WTC11 (cell line): ENCODE results near the gene CALHM4. TPM values are rescaled to one million over a fixed set of nuclear protein-coding genes. Genes with fewer than 3 reads are reported as not detected.

Source experiments
- ATAC-seq: fragments of 200-7000 bp; cut with Tn5 transposase; 2 replicates; pipeline ENCODE4 v1.10.0; 2021; ENCODE audit warnings: mild to moderate bottlenecking, moderate library complexity
- CTCF ChIA-PET: fragments of 300-600 bp; sonication (Branson Sonifier 250); formaldehyde crosslinking; loops from one replicate; lab custom pipeline; 2021; ENCODE audit warnings: antibody characterized with exemption; lab: Charles Lee
- POLR2A ChIA-PET: fragments of 350-600 bp; sonication (Branson Sonifier 250); formaldehyde crosslinking; loops from one replicate; lab custom pipeline; 2021; ENCODE audit warnings: antibody characterized with exemption; lab: Charles Lee
- DNase-seq: peaks from one replicate; pipeline ENCODE4 v3.0.0; 2021; ENCODE audit warnings: low spot score
- H3K27ac Mint-ChIP-seq: 2 replicates; pipeline ENCODE4 v1.8.0; 2021; ENCODE audit warnings: mixed read lengths
- H3K27me3 Mint-ChIP-seq: 2 replicates; pipeline ENCODE4 v1.8.0; 2021; ENCODE audit warnings: low read depth, mild to moderate bottlenecking, moderate library complexity, mixed read lengths
- H3K36me3 Mint-ChIP-seq: 2 replicates; pipeline ENCODE4 v1.8.0; 2021; ENCODE audit warnings: mixed read lengths
- H3K4me1 Mint-ChIP-seq: 2 replicates; pipeline ENCODE4 v1.8.0; 2022; ENCODE audit warnings: mixed read lengths
- H3K4me3 Mint-ChIP-seq: 2 replicates; pipeline ENCODE4 v1.8.0; 2021; ENCODE audit warnings: mild to moderate bottlenecking, moderate library complexity, mixed read lengths
- H3K9me3 Mint-ChIP-seq: 2 replicates; pipeline ENCODE4 v1.8.0; 2021; ENCODE audit warnings: mixed read lengths
- FOXK1 ChIP-seq: sonication (generic); formaldehyde crosslinking; IDR thresholded peaks from 2 replicates; pipeline ENCODE4 v1.8.0; 2022; ENCODE audit warnings: mild to moderate bottlenecking, moderate library complexity, missing genetic modification reagents
- FOXP1 ChIP-seq: sonication (generic); formaldehyde crosslinking; IDR thresholded peaks from 2 replicates; pipeline ENCODE4 v1.8.0; 2022; ENCODE audit warnings: missing genetic modification reagents, mild to moderate bottlenecking, moderate library complexity, borderline replicate concordance
- FOXP4 ChIP-seq: sonication (generic); formaldehyde crosslinking; IDR thresholded peaks from 2 replicates; pipeline ENCODE4 v1.8.0; 2022; ENCODE audit warnings: mild to moderate bottlenecking, missing genetic modification reagents
- IRF2 ChIP-seq: sonication (generic); formaldehyde crosslinking; IDR thresholded peaks from 2 replicates; pipeline ENCODE4 v1.8.0; 2022; ENCODE audit warnings: low read depth, missing genetic modification reagents, borderline replicate concordance
- MLX ChIP-seq: sonication (generic); formaldehyde crosslinking; IDR thresholded peaks from 2 replicates; pipeline ENCODE4 v1.8.1; 2023; ENCODE audit warnings: mild to moderate bottlenecking, missing genetic modification reagents, moderate library complexity
- MXD4 ChIP-seq: fragments of 250-450 bp; sonication (Bioruptor Pico); IDR thresholded peaks from 2 replicates; pipeline ENCODE4 v1.8.0; 2021; ENCODE audit warnings: mild to moderate bottlenecking, moderate library complexity, borderline replicate concordance
- MYBL2 ChIP-seq: sonication (generic); formaldehyde crosslinking; IDR thresholded peaks from 2 replicates; pipeline ENCODE4 v1.8.1; 2023; ENCODE audit warnings: mild to moderate bottlenecking, moderate library complexity, missing genetic modification reagents
- NFE2L1 ChIP-seq: sonication (generic); formaldehyde crosslinking; IDR thresholded peaks from 2 replicates; pipeline ENCODE4 v1.8.1; 2023; ENCODE audit warnings: missing genetic modification reagents
- NFYB ChIP-seq: sonication (generic); formaldehyde crosslinking; conservative IDR thresholded peaks from 2 replicates; pipeline ENCODE4 v1.8.0; 2022; ENCODE audit warnings: low read depth, missing genetic modification reagents
- NR3C1 ChIP-seq: sonication (generic); formaldehyde crosslinking; conservative IDR thresholded peaks from 2 replicates; pipeline ENCODE4 v1.8.1; 2023; ENCODE audit warnings: low read depth, mild to moderate bottlenecking, missing genetic modification reagents
- TEAD1 ChIP-seq: sonication (generic); formaldehyde crosslinking; IDR thresholded peaks from 2 replicates; pipeline ENCODE4 v1.8.0; 2022; ENCODE audit warnings: mild to moderate bottlenecking, missing genetic modification reagents
- ZBTB21 ChIP-seq: sonication (generic); formaldehyde crosslinking; IDR thresholded peaks from 2 replicates; pipeline ENCODE4 v1.8.1; 2023; ENCODE audit warnings: mild to moderate bottlenecking, missing genetic modification reagents, borderline replicate concordance
- ZNF121 ChIP-seq: sonication (generic); formaldehyde crosslinking; IDR thresholded peaks from 2 replicates; pipeline ENCODE4 v1.8.0; 2023; ENCODE audit warnings: missing genetic modification reagents
- ZNF138 ChIP-seq: sonication (generic); formaldehyde crosslinking; conservative IDR thresholded peaks from 2 replicates; pipeline ENCODE4 v1.8.1; 2022; ENCODE audit warnings: mild to moderate bottlenecking, moderate library complexity, missing genetic modification reagents
- total RNA-seq: library from RNA; stranded (reverse); gene quantifications from 3 replicates; pipeline ENCODE4 v1.2.3, GENCODE V29; 2021
- TF ChIP-seq, protein P1 (sequence below): fragments of 200-600 bp; IDR thresholded peaks from 2 replicates; pipeline ENCODE4 v1.8.0; 2022; ENCODE audit warnings: antibody characterized with exemption
- TF ChIP-seq, protein P2 (sequence below): sonication (generic); formaldehyde crosslinking; IDR thresholded peaks from 2 replicates; pipeline ENCODE4 v1.8.0; 2022; ENCODE audit warnings: missing genetic modification reagents
- TF ChIP-seq, protein P3 (sequence below): sonication (generic); formaldehyde crosslinking; IDR thresholded peaks from 2 replicates; pipeline ENCODE4 v1.8.0; 2023; ENCODE audit warnings: missing genetic modification reagents

CALHM4 gene
- total RNA-seq, 1 experiment from 2014 or later = not detected

DNA sequence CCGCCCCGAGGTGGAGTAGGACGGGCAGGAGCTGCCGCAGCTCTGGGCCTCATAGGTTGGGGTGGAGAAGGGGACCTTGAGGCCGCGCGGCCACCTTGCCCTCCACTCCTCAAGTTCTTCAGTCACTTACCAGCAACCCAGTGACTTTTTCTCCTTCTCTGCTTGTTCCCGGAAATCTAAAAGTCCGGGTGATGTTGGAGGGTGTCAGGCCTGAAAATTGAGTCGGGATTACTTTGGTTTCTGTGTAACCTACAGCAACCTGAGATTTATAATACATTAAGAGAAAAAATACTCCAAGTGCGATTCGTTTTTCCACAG lies 18.1 kb downstream of the CALHM4 start (continued):
- TF ChIP-seq, protein P1, sequence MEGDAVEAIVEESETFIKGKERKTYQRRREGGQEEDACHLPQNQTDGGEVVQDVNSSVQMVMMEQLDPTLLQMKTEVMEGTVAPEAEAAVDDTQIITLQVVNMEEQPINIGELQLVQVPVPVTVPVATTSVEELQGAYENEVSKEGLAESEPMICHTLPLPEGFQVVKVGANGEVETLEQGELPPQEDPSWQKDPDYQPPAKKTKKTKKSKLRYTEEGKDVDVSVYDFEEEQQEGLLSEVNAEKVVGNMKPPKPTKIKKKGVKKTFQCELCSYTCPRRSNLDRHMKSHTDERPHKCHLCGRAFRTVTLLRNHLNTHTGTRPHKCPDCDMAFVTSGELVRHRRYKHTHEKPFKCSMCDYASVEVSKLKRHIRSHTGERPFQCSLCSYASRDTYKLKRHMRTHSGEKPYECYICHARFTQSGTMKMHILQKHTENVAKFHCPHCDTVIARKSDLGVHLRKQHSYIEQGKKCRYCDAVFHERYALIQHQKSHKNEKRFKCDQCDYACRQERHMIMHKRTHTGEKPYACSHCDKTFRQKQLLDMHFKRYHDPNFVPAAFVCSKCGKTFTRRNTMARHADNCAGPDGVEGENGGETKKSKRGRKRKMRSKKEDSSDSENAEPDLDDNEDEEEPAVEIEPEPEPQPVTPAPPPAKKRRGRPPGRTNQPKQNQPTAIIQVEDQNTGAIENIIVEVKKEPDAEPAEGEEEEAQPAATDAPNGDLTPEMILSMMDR = no peak

- Mint-ChIP-seq H3K4me3 (peak overlapping the region; percentile 98), H3K4me1 (peaks cover 14% of the 10 kb centered on the region), H3K27me3 (no peaks in the 10 kb centered on the region; the same call in 1 of the 2 replicates), H3K36me3 (no peaks in the 10 kb centered on the region; the same call in 1 of the 2 replicates), H3K27ac (peak overlapping the region; percentile 95), H3K9me3 (no peaks in the 10 kb centered on the region)
- ChIA-PET POLR2A (interaction anchor here (0.6 to 2.5 kb wide), 4 partner anchors 97 to 301 kb away, joined by 3 to 11 read pairs (median 3); partner anchors contain the start of genes TSPYL1 and ZUP1), CTCF (interaction anchor here (1.0 to 2.2 kb wide), 5 partner anchors 9 to 343 kb away, joined by 3 to 19 read pairs (median 4); no protein-coding TSS in a partner anchor)
- ATAC-seq (no peak), DNase-seq (no peak)
- TF ChIP-seq ZNF138 (CRISPR knock-in tag) = no peak
These were observed 18.6 kb downstream of the CALHM4 start for GRCh38 chr6:116572162-116572561.

- peaks cover 10% of the 10 kb centered on the region for H3K4me1 Mint-ChIP-seq
- H3K27me3 Mint-ChIP-seq = no peaks in the 10 kb centered on the region
- H3K9me3 Mint-ChIP-seq = no peaks in the 10 kb centered on the region
- no peaks in the 10 kb centered on the region; the same call in 1 of the 2 replicates for H3K36me3 Mint-ChIP-seq
- ChIA-PET CTCF (no interaction called here), POLR2A (no interaction called here)
- H3K27ac Mint-ChIP-seq = no peak overlapping the region
- ATAC-seq (no peak), DNase-seq (no peak)
- TF ChIP-seq IRF2 = no peak
- TF ChIP-seq FOXP1 (CRISPR knock-in tag) = no peak
- no peak for TF ChIP-seq FOXP4 (CRISPR knock-in tag)
- TF ChIP-seq TEAD1 (CRISPR knock-in tag) = no peak
- no peak for TF ChIP-seq NR3C1
- TF ChIP-seq NFYB (CRISPR knock-in tag) = no peak
- TF ChIP-seq FOXK1 (CRISPR knock-in tag) = no peak
- no peak for TF ChIP-seq MYBL2
- TF ChIP-seq ZBTB21 (CRISPR knock-in tag) = no peak
- TF ChIP-seq MLX = no peak
- TF ChIP-seq, protein P2, sequence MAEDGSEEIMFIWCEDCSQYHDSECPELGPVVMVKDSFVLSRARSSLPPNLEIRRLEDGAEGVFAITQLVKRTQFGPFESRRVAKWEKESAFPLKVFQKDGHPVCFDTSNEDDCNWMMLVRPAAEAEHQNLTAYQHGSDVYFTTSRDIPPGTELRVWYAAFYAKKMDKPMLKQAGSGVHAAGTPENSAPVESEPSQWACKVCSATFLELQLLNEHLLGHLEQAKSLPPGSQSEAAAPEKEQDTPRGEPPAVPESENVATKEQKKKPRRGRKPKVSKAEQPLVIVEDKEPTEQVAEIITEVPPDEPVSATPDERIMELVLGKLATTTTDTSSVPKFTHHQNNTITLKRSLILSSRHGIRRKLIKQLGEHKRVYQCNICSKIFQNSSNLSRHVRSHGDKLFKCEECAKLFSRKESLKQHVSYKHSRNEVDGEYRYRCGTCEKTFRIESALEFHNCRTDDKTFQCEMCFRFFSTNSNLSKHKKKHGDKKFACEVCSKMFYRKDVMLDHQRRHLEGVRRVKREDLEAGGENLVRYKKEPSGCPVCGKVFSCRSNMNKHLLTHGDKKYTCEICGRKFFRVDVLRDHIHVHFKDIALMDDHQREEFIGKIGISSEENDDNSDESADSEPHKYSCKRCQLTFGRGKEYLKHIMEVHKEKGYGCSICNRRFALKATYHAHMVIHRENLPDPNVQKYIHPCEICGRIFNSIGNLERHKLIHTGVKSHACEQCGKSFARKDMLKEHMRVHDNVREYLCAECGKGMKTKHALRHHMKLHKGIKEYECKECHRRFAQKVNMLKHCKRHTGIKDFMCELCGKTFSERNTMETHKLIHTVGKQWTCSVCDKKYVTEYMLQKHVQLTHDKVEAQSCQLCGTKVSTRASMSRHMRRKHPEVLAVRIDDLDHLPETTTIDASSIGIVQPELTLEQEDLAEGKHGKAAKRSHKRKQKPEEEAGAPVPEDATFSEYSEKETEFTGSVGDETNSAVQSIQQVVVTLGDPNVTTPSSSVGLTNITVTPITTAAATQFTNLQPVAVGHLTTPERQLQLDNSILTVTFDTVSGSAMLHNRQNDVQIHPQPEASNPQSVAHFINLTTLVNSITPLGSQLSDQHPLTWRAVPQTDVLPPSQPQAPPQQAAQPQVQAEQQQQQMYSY (CRISPR knock-in tag) = no peak
- TF ChIP-seq ZNF138 (CRISPR knock-in tag) = no peak
- TF ChIP-seq NFE2L1 (CRISPR knock-in tag) = no peak
- TF ChIP-seq, protein P3, sequence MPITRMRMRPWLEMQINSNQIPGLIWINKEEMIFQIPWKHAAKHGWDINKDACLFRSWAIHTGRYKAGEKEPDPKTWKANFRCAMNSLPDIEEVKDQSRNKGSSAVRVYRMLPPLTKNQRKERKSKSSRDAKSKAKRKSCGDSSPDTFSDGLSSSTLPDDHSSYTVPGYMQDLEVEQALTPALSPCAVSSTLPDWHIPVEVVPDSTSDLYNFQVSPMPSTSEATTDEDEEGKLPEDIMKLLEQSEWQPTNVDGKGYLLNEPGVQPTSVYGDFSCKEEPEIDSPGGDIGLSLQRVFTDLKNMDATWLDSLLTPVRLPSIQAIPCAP = no peak
- TF ChIP-seq MXD4 = no peak
- no peak for TF ChIP-seq ZNF121 (CRISPR knock-in tag)
- no peak overlapping the region for H3K4me3 Mint-ChIP-seq
These were observed 21.7 kb downstream of the CALHM4 start for GRCh38 chr6:116575227-116575626.
